ENCODE data around the gene NTM. TPM values are rescaled to one million over a fixed set of nuclear protein-coding genes. Genes with fewer than 3 reads are reported as not detected.

NTM gene
- total RNA-seq, 1 experiment from 2014 or later, result not detected

DNA sequence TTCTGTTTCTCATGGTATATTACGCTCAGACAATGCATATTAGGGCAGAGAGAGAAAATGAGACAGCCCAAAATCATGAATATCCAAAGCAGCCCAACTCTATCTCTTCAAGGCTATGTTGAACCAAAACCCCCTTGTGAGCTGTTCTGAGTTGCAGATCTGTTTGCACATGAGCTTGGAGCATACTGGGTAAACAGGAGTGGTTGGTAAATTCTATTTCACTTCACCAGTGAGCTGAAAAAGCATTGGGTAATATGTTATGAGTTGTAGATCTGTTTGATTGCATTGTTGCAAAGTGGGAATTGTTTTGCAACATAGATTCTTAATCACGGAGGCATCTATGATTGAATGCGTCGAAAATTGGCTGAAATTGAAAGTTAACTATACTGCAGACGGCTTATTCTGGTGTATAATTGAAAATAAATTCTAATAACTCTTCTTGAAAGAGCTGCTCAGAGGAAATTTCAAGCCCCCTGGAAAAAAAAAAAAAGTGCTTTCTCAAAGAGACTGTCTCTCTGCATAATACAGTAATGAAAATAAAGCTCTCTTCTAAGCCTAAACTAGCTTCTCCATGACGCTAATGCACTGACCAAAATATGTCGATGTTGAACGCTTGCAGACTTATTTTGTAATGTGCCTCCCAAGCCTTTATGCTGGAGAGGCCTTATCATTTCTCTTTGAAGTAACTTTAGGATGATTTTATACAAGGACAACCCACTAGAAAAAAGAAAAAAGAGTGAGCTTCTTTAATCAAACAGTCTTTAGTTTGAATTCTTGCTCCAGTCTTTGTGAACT is 263.7 kb downstream of the NTM start:
- RAD21 ChIA-PET (ENCODE audit: low non-redundant PET in 1 of 2, low total read pairs in 2 of 2, uncharacterized antibody in 2 of 2, unreplicated experiment in 2 of 2), result no interaction called here
- Histone ChIP-seq H3K9ac (ENCODE audit: low read length) (no peak overlapping the region), H3K79me2 (ENCODE audit: insufficient read depth, low read length) (no peaks in the 10 kb centered on the region), H3K4me3 (replicated peaks in 1 of 2; ENCODE audit: low read depth in 1 of 2, low read length in 2 of 2) (no peak overlapping the region), H3K27ac (ENCODE audit: low read depth, low read length) (no peak overlapping the region), H3K9me2 (ENCODE audit: insufficient read depth) (no peaks in the 10 kb centered on the region), H3K9me3 (ENCODE audit: control insufficient read depth in 1 of 2, insufficient read depth in 1 of 2, low read depth in 1 of 2, low read length in 2 of 2) (peaks cover 0 to 3% of the 10 kb centered on the region in 2 experiments; a peak in 2 of 4 replicates), H2AFZ (ENCODE audit: low read depth, low read length, poor library complexity, severe bottlenecking) (no peak overlapping the region), H3K27me3 (ENCODE audit: insufficient read depth, low read length) (no peaks in the 10 kb centered on the region), H4K20me1 (ENCODE audit: insufficient read depth) (no peaks in the 10 kb centered on the region), H3K36me3 (ENCODE audit: control insufficient read depth in 1 of 2, insufficient read depth in 2 of 2, low read length in 2 of 2) (no peaks in the 10 kb centered on the region), H3K4me1 (ENCODE audit: control insufficient read depth in 1 of 2, insufficient read depth in 2 of 2, low read length in 2 of 2) (no peaks in the 10 kb centered on the region), H3K4me2 (ENCODE audit: low read length) (no peak overlapping the region)
- ATAC-seq, result no peak
- CTCF ChIA-PET, result no interaction called here
- POLR2A ChIA-PET, result no interaction called here
- TF ChIP-seq, protein P1, sequence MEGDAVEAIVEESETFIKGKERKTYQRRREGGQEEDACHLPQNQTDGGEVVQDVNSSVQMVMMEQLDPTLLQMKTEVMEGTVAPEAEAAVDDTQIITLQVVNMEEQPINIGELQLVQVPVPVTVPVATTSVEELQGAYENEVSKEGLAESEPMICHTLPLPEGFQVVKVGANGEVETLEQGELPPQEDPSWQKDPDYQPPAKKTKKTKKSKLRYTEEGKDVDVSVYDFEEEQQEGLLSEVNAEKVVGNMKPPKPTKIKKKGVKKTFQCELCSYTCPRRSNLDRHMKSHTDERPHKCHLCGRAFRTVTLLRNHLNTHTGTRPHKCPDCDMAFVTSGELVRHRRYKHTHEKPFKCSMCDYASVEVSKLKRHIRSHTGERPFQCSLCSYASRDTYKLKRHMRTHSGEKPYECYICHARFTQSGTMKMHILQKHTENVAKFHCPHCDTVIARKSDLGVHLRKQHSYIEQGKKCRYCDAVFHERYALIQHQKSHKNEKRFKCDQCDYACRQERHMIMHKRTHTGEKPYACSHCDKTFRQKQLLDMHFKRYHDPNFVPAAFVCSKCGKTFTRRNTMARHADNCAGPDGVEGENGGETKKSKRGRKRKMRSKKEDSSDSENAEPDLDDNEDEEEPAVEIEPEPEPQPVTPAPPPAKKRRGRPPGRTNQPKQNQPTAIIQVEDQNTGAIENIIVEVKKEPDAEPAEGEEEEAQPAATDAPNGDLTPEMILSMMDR (IDR thresholded peaks at IDR 0.05 in 2 of 3, conservative IDR thresholded peaks at IDR 0.05 in 1 of 3; ENCODE audit: borderline replicate concordance in 1 of 3, insufficient read depth in 1 of 3, low read depth in 2 of 3, low read length in 2 of 3), result no peak
- TF ChIP-seq SRF (IDR thresholded peaks at IDR 0.05; ENCODE audit: low read depth) (no peak), RAD21 (IDR thresholded peaks at IDR 0.05; ENCODE audit: low read depth) (no peak), POLR2A (IDR thresholded peaks at IDR 0.05; ENCODE audit: borderline replicate concordance, extremely low read depth, insufficient read depth, insufficient read length) (no peak), POLR2AphosphoS5 (IDR thresholded peaks at IDR 0.05; ENCODE audit: low read depth, low read length) (no peak), EZH2phosphoT487 (IDR thresholded peaks at IDR 0.05; ENCODE audit: borderline replicate concordance) (no peak), EGR1 (IDR thresholded peaks at IDR 0.05; ENCODE audit: low read depth) (no peak), ZNF274 (IDR thresholded peaks at IDR 0.05; ENCODE audit: low read depth, low read length) (no peak), ZFX (IDR thresholded peaks at IDR 0.05) (no peak), YY1 (IDR thresholded peaks at IDR 0.05; ENCODE audit: extremely low read depth, insufficient replicate concordance, low read depth, low read length) (no peak), FOSL1 (IDR thresholded peaks at IDR 0.05; ENCODE audit: low read depth) (no peak), SP1 (IDR thresholded peaks at IDR 0.05; ENCODE audit: low read depth) (no peak)
- TF ChIP-seq, protein P2, sequence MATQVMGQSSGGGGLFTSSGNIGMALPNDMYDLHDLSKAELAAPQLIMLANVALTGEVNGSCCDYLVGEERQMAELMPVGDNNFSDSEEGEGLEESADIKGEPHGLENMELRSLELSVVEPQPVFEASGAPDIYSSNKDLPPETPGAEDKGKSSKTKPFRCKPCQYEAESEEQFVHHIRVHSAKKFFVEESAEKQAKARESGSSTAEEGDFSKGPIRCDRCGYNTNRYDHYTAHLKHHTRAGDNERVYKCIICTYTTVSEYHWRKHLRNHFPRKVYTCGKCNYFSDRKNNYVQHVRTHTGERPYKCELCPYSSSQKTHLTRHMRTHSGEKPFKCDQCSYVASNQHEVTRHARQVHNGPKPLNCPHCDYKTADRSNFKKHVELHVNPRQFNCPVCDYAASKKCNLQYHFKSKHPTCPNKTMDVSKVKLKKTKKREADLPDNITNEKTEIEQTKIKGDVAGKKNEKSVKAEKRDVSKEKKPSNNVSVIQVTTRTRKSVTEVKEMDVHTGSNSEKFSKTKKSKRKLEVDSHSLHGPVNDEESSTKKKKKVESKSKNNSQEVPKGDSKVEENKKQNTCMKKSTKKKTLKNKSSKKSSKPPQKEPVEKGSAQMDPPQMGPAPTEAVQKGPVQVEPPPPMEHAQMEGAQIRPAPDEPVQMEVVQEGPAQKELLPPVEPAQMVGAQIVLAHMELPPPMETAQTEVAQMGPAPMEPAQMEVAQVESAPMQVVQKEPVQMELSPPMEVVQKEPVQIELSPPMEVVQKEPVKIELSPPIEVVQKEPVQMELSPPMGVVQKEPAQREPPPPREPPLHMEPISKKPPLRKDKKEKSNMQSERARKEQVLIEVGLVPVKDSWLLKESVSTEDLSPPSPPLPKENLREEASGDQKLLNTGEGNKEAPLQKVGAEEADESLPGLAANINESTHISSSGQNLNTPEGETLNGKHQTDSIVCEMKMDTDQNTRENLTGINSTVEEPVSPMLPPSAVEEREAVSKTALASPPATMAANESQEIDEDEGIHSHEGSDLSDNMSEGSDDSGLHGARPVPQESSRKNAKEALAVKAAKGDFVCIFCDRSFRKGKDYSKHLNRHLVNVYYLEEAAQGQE (IDR thresholded peaks at IDR 0.05; ENCODE audit: low read depth), result no peak
- TF ChIP-seq, protein P3, sequence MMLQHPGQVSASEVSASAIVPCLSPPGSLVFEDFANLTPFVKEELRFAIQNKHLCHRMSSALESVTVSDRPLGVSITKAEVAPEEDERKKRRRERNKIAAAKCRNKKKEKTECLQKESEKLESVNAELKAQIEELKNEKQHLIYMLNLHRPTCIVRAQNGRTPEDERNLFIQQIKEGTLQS (IDR thresholded peaks at IDR 0.05), result no peak
- BruUV-seq (replicated peaks), result no TSS peak
- DNase-seq (ENCODE audit: low read depth, low spot score), result no peak
- intact Hi-C loops (cut with micrococcal nuclease), result no loop called here

All from HCT116 (cell line).